GM21381 (cell line): ENCODE measurements around the gene ARL6IP5.

Experiments
- ATAC-seq: cut with Tn5 transposase; IDR thresholded peaks from one replicate; pipeline ENCODE4 v1.9.1; 2021; ENCODE audit warnings: mild to moderate bottlenecking, moderate library complexity; ENCODE audit not compliant: unreplicated experiment

ARL6IP5 gene

GRCh38 chr3:69116162-69116561 is 31.4 kb downstream of the ARL6IP5 start:
- no peak for ATAC-seq

GRCh38 chr3:69116897-69117296 is 32.2 kb downstream of the ARL6IP5 start:
- no peak for ATAC-seq

DNA sequence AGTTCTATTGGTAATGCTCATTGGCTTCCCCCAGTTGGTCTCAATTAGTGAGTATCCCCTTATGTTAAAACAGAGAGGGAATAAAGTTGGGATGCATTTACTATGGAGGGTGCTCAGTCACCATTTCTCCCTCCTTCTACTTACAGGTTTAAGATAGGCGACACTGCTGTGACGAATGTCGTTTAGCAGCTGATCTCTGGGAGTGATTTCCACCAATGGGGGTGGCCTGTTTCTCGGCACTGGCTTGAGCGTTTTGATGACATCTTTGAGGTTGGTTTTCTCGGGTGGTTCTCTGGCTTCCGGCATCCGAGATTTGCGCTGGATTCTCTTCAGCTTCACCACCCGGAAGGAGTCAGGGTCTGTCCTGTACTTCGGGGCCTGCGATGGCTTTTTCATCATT is 33.8 kb downstream of the ARL6IP5 start:
- ATAC-seq, result no peak

- no peak for ATAC-seq
Measured at GRCh38 chr3:69119138-69119537, 34.4 kb downstream of the ARL6IP5 start.

GRCh38 chr3:69119681-69120080 is 34.9 kb downstream of the ARL6IP5 start:
- no peak for ATAC-seq

GRCh38 chr3:69120879-69121464 is 36.2 kb downstream of the ARL6IP5 start:
- ATAC-seq, result peak; percentile 66

DNA sequence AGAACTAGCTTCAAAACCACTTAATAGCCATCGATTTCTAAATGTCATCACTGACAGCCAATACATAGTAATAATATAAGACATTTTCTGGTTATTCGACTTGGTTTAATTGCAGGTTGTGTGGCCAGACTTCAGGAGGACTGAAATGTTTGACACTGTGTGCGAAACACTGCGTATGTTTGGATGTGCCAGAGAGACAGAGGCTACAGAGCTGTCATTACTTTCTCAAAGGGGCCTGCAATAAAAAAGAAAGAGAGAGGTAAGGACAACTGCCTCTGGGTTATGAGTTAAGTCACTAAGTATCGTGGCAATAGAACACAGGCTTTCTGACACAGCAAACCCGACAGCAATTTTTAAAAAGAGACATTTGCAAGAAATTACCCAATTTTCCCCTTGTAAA is 36.8 kb downstream of the ARL6IP5 start:
- no peak for ATAC-seq

DNA sequence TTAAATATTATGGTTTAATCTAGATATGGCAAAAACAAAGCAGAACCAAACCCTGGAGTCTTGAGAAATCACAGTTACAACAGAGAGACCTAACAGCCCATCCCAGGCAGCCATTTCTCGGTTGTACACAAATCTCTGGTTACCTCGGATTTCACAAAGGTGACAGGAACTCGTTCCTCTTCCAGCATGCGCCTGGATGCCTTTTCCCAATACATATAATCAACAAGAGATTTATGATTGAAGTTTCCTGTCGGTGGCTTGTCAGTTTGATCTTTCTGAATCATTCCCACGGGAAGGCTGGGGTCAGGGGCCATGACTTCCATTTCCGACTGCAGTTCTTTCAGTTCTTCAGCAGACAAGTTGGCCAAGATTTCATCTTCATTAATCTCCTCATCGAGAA is 37.2 kb downstream of the ARL6IP5 start:
- no peak for ATAC-seq

DNA sequence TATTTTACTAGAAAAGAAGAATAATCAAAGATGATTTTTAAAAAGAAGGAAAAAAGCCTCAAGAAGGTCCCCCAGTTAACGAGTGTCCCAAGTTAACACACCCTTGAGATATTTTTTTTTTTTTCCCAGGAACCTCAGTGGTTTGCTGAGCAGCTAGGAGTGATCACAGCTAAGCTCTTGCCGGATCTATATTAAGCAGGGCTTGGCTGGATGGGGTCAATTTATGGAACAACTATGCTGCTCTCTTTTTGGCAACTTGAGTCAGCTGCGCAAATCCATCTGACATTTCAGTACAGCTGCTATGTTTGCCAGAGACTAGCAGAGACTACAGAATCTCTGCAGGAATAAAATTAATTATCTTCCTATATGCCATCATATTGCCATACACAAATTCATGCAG is 37.7 kb downstream of the ARL6IP5 start, which contains the start of gene LMOD3:
Gene LMOD3 (minus strand): TSS at position 193 of the 400 bp plus-strand sequence. CDS start 209 bp downstream, outside the sequence.
- ATAC-seq, result no peak

DNA sequence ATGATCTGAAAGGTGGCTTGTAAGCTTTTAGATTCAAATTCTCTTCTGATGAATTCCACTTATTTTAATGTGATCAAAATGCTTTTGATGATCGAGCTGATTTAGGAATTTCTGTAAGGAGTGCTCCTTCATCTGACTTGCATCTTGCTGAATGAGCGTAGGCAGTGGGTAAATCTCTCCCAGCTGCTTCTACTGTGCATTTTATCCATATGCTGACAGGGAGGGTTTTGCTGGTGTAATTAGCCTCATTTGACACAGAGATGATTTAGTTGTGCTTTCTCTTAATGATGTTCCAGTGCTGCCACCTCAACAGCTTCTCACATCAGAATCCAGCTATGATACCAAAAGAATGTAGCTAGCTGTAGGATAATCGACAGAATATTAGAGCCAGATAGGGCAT is 41.5 kb downstream of the ARL6IP5 start:
- ATAC-seq, result no peak

DNA sequence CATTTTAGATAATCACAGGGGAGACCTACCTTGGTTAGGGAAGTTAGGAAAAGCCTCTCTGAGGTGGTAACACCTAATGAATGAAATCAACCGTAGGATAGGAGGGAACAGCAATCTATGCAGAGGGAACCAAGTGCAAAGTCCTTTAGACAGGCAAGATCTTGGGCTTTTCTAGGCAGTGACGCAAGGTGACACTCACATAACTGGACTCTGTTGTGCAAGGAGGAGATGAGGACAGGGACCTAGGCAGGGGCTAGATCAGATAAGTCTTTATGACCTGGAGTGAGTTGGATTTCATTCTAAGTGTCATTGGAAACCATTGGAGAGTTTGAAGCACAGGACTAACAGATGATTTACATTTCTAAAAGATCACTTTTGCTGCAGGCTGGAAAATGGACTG is 42.3 kb downstream of the ARL6IP5 start:
- no peak for ATAC-seq

DNA sequence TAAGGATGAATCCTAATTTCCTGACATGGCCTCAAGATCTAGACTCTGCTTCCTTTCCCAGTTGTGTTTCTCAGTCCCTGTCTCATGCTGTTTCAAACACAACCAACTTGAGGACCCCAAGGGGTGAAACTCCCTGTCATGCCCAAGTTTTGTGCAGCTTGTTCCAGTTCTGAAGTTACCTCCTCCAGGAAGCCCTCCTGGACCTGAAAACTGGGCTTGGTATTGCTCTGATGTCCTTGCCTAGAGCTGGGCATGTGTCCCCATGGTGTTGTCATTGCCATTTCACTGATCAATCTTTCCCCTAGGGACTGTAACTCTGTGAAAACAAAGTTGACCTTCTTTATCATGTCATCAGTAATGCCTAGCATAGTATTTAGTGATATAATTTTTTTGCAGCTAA is 43.8 kb downstream of the ARL6IP5 start:
- no peak for ATAC-seq

GRCh38 chr3:69129531-69129930 is 44.8 kb downstream of the ARL6IP5 start:
- no peak for ATAC-seq

- peak; percentile 98 for ATAC-seq
Measured at GRCh38 chr3:69130689-69131088, 46.0 kb downstream of the ARL6IP5 start.

GRCh38 chr3:69137005-69137404 is 52.3 kb downstream of the ARL6IP5 start:
- ATAC-seq, result no peak

- no peak for ATAC-seq
Measured at GRCh38 chr3:69137412-69137811, 52.7 kb downstream of the ARL6IP5 start.

GRCh38 chr3:69141313-69141712 is 56.6 kb downstream of the ARL6IP5 start:
- ATAC-seq, result no peak

- ATAC-seq, result no peak
Measured at GRCh38 chr3:69142090-69142489, 57.4 kb downstream of the ARL6IP5 start.

DNA sequence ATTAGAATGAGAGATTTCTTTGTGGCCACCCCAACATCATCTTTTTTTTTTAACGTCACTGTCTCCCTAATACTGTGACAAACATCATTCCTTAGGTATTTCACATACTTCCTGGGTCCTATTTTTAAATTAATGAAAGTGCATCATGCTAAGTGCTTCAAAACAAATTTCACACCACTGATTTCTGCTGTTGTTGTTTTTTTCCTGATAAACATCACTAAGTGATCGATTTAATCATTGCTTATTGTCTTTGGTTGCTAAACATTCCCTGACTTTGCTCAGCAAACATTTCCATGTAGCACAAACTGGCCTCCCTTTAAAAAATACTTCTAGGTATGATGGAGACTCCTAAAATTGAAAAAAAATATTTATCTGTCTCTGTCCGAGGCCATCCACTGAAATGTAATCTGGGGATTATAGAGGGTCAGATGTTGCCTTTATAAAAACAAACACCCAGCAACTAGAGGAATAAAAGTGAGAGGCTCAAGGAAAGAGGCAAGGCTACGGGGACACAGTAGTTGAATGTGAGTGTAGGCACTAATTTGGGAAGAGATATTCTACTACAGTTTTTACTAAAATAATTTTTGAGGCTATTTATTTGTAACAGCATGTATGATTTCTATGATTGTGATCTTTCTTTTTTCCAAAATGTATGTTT is 58.2 kb downstream of the ARL6IP5 start:
- no peak for ATAC-seq

GRCh38 chr3:69143612-69144011 is 58.9 kb downstream of the ARL6IP5 start:
- ATAC-seq, result no peak

DNA sequence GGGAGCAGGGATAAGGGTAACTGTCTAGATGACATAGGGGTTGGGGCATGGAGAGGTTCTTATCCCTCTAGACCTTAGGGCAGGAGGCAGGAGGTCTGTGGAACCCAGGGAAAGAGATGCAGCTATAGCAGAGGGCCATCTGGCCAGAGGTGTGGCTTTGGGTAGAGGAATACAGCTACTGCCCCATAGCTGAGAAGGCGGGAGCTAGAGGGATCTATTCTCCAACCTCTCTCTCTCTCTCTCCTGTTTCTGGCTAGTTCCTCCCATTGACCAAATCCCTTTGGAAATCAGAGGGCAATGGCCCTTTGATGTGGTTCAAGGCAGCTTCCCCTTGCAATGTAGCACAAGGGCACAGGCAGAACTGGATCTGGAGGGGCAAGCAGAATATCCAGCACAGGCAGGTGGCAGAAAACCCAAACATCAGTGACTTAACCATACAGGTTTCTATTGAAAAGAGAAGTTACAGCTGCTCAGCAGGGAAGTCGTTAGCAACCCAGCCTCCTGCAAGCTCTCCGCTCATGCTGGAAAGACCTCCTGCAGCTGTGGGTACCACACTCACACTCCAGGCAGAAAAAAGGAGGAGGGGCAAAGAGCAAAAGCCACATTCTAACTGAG is 60.0 kb downstream of the ARL6IP5 start:
- ATAC-seq, result no peak

DNA sequence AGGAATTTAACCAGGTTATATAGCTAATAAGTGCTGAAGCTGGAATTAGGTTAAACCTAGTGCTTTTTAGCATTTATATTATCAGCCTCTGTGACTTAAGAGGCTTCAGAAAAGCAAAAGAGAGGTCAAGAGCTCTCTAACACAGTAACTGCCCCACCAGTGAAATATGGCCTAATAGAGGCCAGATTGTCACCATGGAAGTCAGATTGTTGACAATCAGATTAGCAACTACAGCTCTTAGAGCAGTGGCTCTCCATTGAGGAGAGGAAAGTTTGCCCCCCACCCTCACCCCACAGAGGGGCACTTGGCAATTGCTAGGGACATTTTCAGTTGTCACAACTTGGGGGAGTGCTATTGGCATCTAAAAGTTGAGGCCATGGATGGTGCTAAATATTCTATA is 61.0 kb downstream of the ARL6IP5 start:
- ATAC-seq, result no peak
